Measurements from ENCODE around the gene TRAPPC4. TPM values are rescaled to one million over a fixed set of nuclear protein-coding genes. Genes with fewer than 3 reads are reported as not detected.

Gene TRAPPC4
- total and polyA plus RNA-seq, 2 of the 8 experiments (the other 6 are each of a cell fraction or from before 2014, with no cell fraction given) = 94.3 to 223 TPM

DNA sequence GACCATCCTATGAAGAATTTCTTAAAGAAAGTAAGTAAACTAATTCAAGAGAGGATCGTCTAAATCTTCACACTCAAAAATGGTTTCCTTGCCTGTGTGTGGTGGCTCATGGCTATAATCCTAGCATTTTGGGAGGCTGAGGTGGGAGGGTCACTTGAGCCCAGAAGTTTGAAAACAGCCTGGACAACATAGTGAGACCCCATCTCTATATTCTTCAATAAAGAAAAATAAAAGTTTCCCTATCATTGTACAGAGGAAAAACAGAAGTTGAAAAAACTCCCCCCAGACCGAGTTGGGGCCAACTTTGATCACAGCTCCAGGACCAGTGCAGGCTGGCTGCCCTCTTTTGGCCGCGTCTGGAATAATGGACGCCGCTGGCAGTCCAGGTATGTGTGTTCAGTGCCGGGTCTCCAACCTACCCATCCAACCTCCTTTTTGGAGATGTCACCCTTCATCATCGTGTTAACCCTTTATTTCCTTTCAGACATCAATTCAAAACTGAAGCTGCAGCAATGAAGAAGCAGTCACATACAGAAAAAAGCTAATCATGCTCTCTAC is 3.4 kb upstream of the TRAPPC4 start (continued):
- no peak for TF ChIP-seq NRF1 (IDR thresholded peaks at IDR 0.05; ENCODE audit: low read depth, low read length)
